Peyer's patch (tissue), 4 donors: ENCODE measurements around the gene TANGO6. TPM values are rescaled to one million over a fixed set of nuclear protein-coding genes. Genes with fewer than 3 reads are reported as not detected.

Experiments used
- DNase-seq, 3 donors: peaks; one replicate each; pipeline ENCODE4 v3.0.0-alpha.2; 2017 to 2019
- H3K27ac ChIP-seq, 4 donors: fragments of 200-600 bp; sonication (generic); one replicate each; pipeline ENCODE4 v1.5.1; 2016 to 2019
- H3K27me3 ChIP-seq, 2 donors: fragments of 200-600 bp; sonication (generic); one replicate each; pipeline ENCODE4 v1.5.1; 2019
- H3K36me3 ChIP-seq, 3 donors: fragments of 200-600 bp; sonication (generic); one replicate each; pipeline ENCODE4 v1.5.1; 2016 to 2019
- H3K4me1 ChIP-seq, 4 donors: fragments of 200-600 bp; sonication (generic); one replicate each; pipeline ENCODE4 v1.5.1; 2016 to 2019
- H3K4me3 ChIP-seq, 4 donors: fragments of 200-600 bp; sonication (generic); 1 replicate in 3 of 4; 2 replicates in 1 of 4; pipeline ENCODE4 v1.5.1; 2016 to 2019; ENCODE audit warnings: mild to moderate bottlenecking in 1 of 4
- H3K9me3 ChIP-seq, 4 donors: fragments of 200-600 bp; sonication (generic); one replicate each; pipeline ENCODE4 v1.5.1; 2016 to 2019; ENCODE audit warnings: mild to moderate bottlenecking in 1 of 4
- CTCF ChIP-seq, 6 experiments: fragments of 450-650 bp in 4 of 6; fragments of 200-600 bp in 2 of 6; sonication (generic) in 1 of 6; IDR thresholded peaks; one replicate each; pipeline ENCODE4 v1.5.1; 2017 to 2019; ENCODE audit warnings: antibody characterized with exemption in 6 of 6, mild to moderate bottlenecking in 3 of 6, moderate library complexity in 1 of 6
- POLR2A ChIP-seq, 2 donors: fragments of 450-650 bp; IDR thresholded peaks; one replicate each; pipeline ENCODE4 v1.5.1; 2017; ENCODE audit warnings: antibody characterized with exemption in 2 of 2, mild to moderate bottlenecking in 2 of 2, moderate library complexity in 2 of 2
- total RNA-seq, 4 donors: library from RNA; depleted of rRNA; stranded (reverse); fragments of >200 nt; gene quantifications; one replicate each; pipeline ENCODE4 v1.1.0, GENCODE V29; 2016

TANGO6 gene
- total RNA-seq, 4 donors from 2014 or later, result 9.2 to 44.6 (median 13.0) TPM

GRCh38 chr16:68980695-68981315 is 137.5 kb downstream of the TANGO6 start:
- Histone ChIP-seq H3K36me3 (no peaks in the 10 kb centered on the region), H3K9me3 (no peaks in the 10 kb centered on the region), H3K27ac (no peak overlapping the region), H3K4me1 (no peaks in the 10 kb centered on the region), H3K27me3 (no peaks in the 10 kb centered on the region), H3K4me3 (no peak overlapping the region)
- TF ChIP-seq CTCF (IDR thresholded peaks at IDR 0.05), result no peak
- TF ChIP-seq POLR2A (IDR thresholded peaks at IDR 0.05), result no peak
- DNase-seq, result no peak

- no peaks in the 10 kb centered on the region for H3K36me3 ChIP-seq
- no peaks in the 10 kb centered on the region for H3K9me3 ChIP-seq
- no peak overlapping the region for H3K27ac ChIP-seq
- no peak for DNase-seq
- H3K4me1 ChIP-seq, result no peaks in the 10 kb centered on the region
- H3K27me3 ChIP-seq, result no peaks in the 10 kb centered on the region
- no peak overlapping the region for H3K4me3 ChIP-seq
- TF ChIP-seq CTCF (IDR thresholded peaks at IDR 0.05) (no peak), POLR2A (IDR thresholded peaks at IDR 0.05) (no peak)
Observed at GRCh38 chr16:68981971-68982370, 138.6 kb downstream of the TANGO6 start.

- Histone ChIP-seq H3K36me3 (no peaks in the 10 kb centered on the region), H3K27me3 (no peaks in the 10 kb centered on the region), H3K4me1 (no peaks in the 10 kb centered on the region), H3K27ac (no peak overlapping the region), H3K4me3 (no peak overlapping the region), H3K9me3 (no peaks in the 10 kb centered on the region)
- no peak for DNase-seq
- TF ChIP-seq CTCF (IDR thresholded peaks at IDR 0.05) (no peak), POLR2A (IDR thresholded peaks at IDR 0.05) (no peak)
Observed at GRCh38 chr16:68984467-68984866, 141.1 kb downstream of the TANGO6 start.

GRCh38 chr16:68985268-68985667 is 141.9 kb downstream of the TANGO6 start:
- Histone ChIP-seq H3K36me3 (no peaks in the 10 kb centered on the region), H3K27me3 (no peaks in the 10 kb centered on the region), H3K9me3 (no peaks in the 10 kb centered on the region), H3K4me3 (no peak overlapping the region), H3K4me1 (no peaks in the 10 kb centered on the region), H3K27ac (no peak overlapping the region)
- DNase-seq, result no peak
- no peak for TF ChIP-seq CTCF (IDR thresholded peaks at IDR 0.05)
- no peak for TF ChIP-seq POLR2A (IDR thresholded peaks at IDR 0.05)

GRCh38 chr16:68985855-68986254 is 142.5 kb downstream of the TANGO6 start:
- no peak overlapping the region for H3K27ac ChIP-seq
- H3K36me3 ChIP-seq, result no peaks in the 10 kb centered on the region
- DNase-seq, result no peak
- no peaks in the 10 kb centered on the region for H3K9me3 ChIP-seq
- no peak overlapping the region for H3K4me3 ChIP-seq
- TF ChIP-seq POLR2A (IDR thresholded peaks at IDR 0.05) (no peak), CTCF (IDR thresholded peaks at IDR 0.05) (no peak)
- H3K27me3 ChIP-seq, result no peaks in the 10 kb centered on the region
- no peaks in the 10 kb centered on the region for H3K4me1 ChIP-seq
